K562 (cell line): ENCODE measurements around the gene ABCA1. TPM values are rescaled to one million over a fixed set of nuclear protein-coding genes. Genes with fewer than 3 reads are reported as not detected.
A peak's percentile ranks its signal among the peaks of the same experiment; 100 is the strongest.

ENCODE experiments used
- CHD1 ChIP-seq: fragments of 200-600 bp; sonication (generic); IDR thresholded peaks from one replicate; pipeline ENCODE4 v1.6.1; 2012; ENCODE audit warnings: mild to moderate bottlenecking, moderate library complexity, low read length, inconsistent platforms
- CREB3L1 ChIP-seq: fragments of 450-650 bp; IDR thresholded peaks from 2 replicates; pipeline ENCODE4 v1.6.1; 2014; ENCODE audit warnings: low read depth, mild to moderate bottlenecking, moderate library complexity, borderline replicate concordance
- CREM ChIP-seq: IDR thresholded peaks from 2 replicates; pipeline ENCODE4 v1.6.1; 2014; ENCODE audit warnings: antibody characterized with exemption, low read depth
- DEAF1 ChIP-seq: fragments of 450-650 bp; formaldehyde crosslinking; IDR thresholded peaks from 2 replicates; pipeline ENCODE4 v1.4.0; 2020; ENCODE audit warnings: mild to moderate bottlenecking, moderate library complexity
- E2F8 ChIP-seq: fragments of 450-650 bp; IDR thresholded peaks from 2 replicates; pipeline ENCODE4 v1.7.1; 2018; ENCODE audit warnings: mild to moderate bottlenecking, low read depth; ENCODE audit not compliant: partially characterized antibody
- FOSL1 ChIP-seq: fragments of 200-800 bp; sonication (Bioruptor generic); conservative IDR thresholded peaks from 2 replicates; pipeline ENCODE4 v1.6.1; 2016; ENCODE audit warnings: missing genetic modification characterization, missing compliant biosample characterization
- GMEB1 ChIP-seq: fragments of 250-450 bp; sonication (Bioruptor Pico); IDR thresholded peaks from 2 replicates; pipeline ENCODE4 v1.4.0; 2020; ENCODE audit warnings: mild to moderate bottlenecking
- HDAC1 ChIP-seq, 2 experiments: fragments of 450-650 bp; IDR thresholded peaks; 2 replicates each; pipeline ENCODE4 v1.6.1; 2016 to 2017; ENCODE audit warnings: inconsistent platforms in 1 of 2, mild to moderate bottlenecking in 1 of 2, moderate library complexity in 1 of 2
- KLF1 ChIP-seq: fragments of 450-650 bp; IDR thresholded peaks from 2 replicates; pipeline ENCODE4 v1.6.1; 2016; ENCODE audit warnings: missing genetic modification characterization, missing compliant biosample characterization
- MLX ChIP-seq, 2 experiments: fragments of 450-650 bp in 1 of 2; sonication (generic) in 1 of 2; formaldehyde crosslinking; conservative IDR thresholded peaks; 2 replicates each; pipeline versions ENCODE4 v1.4.0 to v1.8.1; 2020 to 2022; ENCODE audit warnings: mild to moderate bottlenecking in 1 of 2, missing genetic modification reagents in 1 of 2
- MNT ChIP-seq, 2 experiments: fragments of 450-650 bp; conservative IDR thresholded peaks; 2 replicates each; pipeline ENCODE4 v1.6.1; 2017; ENCODE audit warnings: mild to moderate bottlenecking in 2 of 2, moderate library complexity in 2 of 2
- PREB ChIP-seq: sonication (generic); formaldehyde crosslinking; IDR thresholded peaks from 2 replicates; pipeline ENCODE4 v1.8.1; 2023; ENCODE audit warnings: mild to moderate bottlenecking, missing genetic modification reagents
- SRSF1 ChIP-seq: fragments of 200-400 bp; formaldehyde crosslinking; IDR thresholded peaks from 2 replicates; pipeline ENCODE4 v1.6.1; 2017; ENCODE audit warnings: mild to moderate bottlenecking, low read depth, low read length, moderate library complexity
- ZNF324 ChIP-seq: fragments of 250-450 bp; sonication (Bioruptor Pico); IDR thresholded peaks from 2 replicates; pipeline ENCODE4 v1.4.0; 2020; ENCODE audit warnings: mild to moderate bottlenecking
- polyA plus RNA-seq, 8 experiments: library from polyadenylated mRNA; depleted of rRNA in 4 of 8; stranded (reverse) in 5 of 8; unstranded in 3 of 8; fragments of >200 nt; fragmentation: Nextera tagmentation in 2 of 8; fragmentation: Illumina TruSeq in 1 of 8; extraction: Ambion mirVana in 2 of 8; extraction: Trizol in 1 of 8; gene quantifications; 2 replicates each; pipeline versions ENCODE4 v1.2.1 to v1.2.3, GENCODE V29; 2011 to 2014; ENCODE audit warnings: inconsistent platforms in 1 of 8, missing spikeins in 1 of 8
- total RNA-seq, 7 experiments: library from RNA; depleted of rRNA in 6 of 7; stranded (reverse); fragments of >200 nt in 6 of 7; fragmentation: Illumina TruSeq in 2 of 7; extraction: Trizol in 2 of 7; gene quantifications; 2 replicates each; pipeline versions ENCODE4 v1.2.1 to v1.2.3, GENCODE V29; 2011 to 2021; ENCODE audit warnings: low replicate concordance in 1 of 7

Gene ABCA1
- total and polyA plus RNA-seq, 9 of the 15 experiments (the other 6 are each of a cell fraction or from before 2014, with no cell fraction given) = under 0.01 to 0.18 (median 0.02) TPM; not detected in 5

GRCh38 chr9:104747565-104748358 is 180.2 kb downstream of the ABCA1 start, which contains the start of gene NIPSNAP3A (continued):
- no peak for TF ChIP-seq MLX (CRISPR knock-in tag; conservative IDR thresholded peaks at IDR 0.05)
- TF ChIP-seq KLF1 (tag) = peak; percentile 36; the same call in 1 of the 2 replicates
- TF ChIP-seq DEAF1 (CRISPR knock-in tag) = no peak
- TF ChIP-seq HDAC1 (IDR thresholded peaks at IDR 0.05) = peak in 1 of 2 experiments; percentile 75; a peak in 2 of 4 replicates
- TF ChIP-seq CREB3L1 = peak; percentile 98; the same call in 1 of the 2 replicates
- TF ChIP-seq ZNF324 (CRISPR knock-in tag) = no peak
- 0 out of 2 replicates have a peak, but pooled peaks have one; percentile 12 for TF ChIP-seq GMEB1 (CRISPR knock-in tag)
- peak; percentile 51 for TF ChIP-seq E2F8
- 0 out of 2 replicates have a peak, but pooled peaks have one; percentile 39 for TF ChIP-seq PREB (CRISPR knock-in tag)
- 0 out of 2 replicates have a peak, but pooled peaks have one; percentile 18 for TF ChIP-seq FOSL1 (tag)
- TF ChIP-seq CREM = peak; percentile 43
- peak; percentile 88 to 94 for TF ChIP-seq MNT (conservative IDR thresholded peaks at IDR 0.05)
- TF ChIP-seq SRSF1 = no peak
- TF ChIP-seq CHD1 = peak; percentile 6
